ENCODE results near the gene CHST1. TPM values are rescaled to one million over a fixed set of nuclear protein-coding genes. Genes with fewer than 3 reads are reported as not detected.

CHST1 gene
- total RNA-seq, 1 donor from 2014 or later: 3.0 TPM

DNA sequence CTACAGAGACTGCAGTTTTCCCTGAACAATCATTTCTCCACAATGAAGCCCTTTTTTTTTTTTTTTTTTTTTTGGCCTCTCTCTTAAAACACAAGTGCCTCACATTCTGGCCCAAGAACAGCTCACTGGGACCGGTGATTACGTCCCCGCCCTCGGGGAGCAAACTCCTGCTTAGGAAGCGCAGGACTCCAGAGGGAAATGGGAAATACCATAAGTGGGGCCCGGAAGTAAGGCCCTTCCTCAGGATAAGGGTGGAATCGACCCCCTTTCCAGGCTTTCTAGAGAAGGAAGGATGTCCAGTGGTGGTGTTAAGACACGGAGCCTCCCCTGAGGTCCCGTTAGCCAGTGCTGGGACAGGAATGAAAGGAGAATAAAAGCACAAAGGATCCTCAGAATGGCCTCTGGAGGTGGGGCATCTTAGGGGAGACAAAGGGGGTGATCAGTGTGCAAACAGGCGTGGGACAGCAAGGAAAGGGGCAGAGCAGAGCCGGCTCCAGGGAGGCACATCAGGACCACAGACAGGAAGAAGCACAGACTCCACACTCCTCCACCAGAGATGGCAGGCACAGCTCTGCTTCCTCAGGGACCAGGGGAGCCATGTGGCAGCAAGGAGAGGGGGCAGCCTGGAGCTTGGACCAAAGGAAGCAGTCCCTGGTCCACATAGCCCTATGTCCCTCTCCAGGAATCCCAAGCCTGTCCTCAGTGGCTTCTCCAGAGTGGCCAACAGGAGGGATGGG lies 61.3 kb downstream of the CHST1 start:
- ATAC-seq: no peak

DNA sequence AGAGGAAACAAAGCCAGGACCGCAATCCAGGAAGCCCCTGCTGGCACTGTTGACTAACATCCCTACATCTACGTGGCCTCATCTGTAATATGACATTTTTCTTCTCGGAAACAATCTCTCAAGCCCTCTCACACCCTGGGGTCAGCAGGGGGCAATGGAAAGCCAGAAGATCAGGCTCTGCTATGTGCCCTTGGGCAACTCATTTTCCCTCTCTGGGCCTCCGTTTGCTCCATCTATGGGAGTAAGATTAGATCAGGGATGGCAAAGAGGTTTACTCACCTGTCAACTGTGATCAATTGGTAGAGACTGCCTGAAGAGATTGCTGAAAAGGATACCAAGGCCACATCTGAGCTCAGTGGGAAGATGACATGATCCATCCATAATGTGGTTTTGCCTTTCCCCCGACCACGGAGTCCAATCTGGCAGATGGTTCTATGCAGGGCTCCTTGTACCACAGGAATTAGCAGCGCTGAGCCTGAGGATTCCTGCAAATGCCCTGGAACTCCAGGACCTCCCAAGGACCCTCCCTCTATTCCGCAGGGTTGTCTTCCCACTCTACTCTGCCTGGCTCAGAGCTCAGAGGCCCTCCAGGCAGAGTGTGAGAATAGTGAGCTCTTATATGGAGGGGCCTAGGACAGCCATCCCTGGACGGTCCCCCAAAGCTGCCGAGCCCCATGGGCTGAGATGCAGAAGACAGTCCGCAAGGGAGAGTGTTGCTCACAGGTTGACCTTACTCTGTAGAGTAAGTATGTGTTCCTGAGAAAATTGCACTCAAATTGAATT lies 66.1 kb downstream of the CHST1 start:
- ATAC-seq: no peak

Other genes with a start within 250 kb of the CHST1 start
- 22.8 TPM for gene SLC35C1, start 139.5 kb upstream of the CHST1 start, total RNA-seq
- 6.6 TPM for gene CRY2, start 181.9 kb upstream of the CHST1 start, total RNA-seq
- gene MAPK8IP1, start 220.0 kb upstream of the CHST1 start, total RNA-seq: 1.1 TPM
- gene FREY1, start 241.6 kb upstream of the CHST1 start, total RNA-seq: 0.56 TPM

All from esophagus mucosa (tissue), 1 donor.